H1 (cell line): Measurements from ENCODE around the gene QSOX1. TPM values are rescaled to one million over a fixed set of nuclear protein-coding genes. Genes with fewer than 3 reads are reported as not detected.

ENCODE experiments used
- CTCF ChIA-PET: fragments of 300-600 bp; sonication (Branson Sonifier 250); formaldehyde crosslinking; loops from one replicate; lab custom pipeline; 2021; ENCODE audit not compliant: partially characterized antibody; lab: Charles Lee
- POLR2A ChIA-PET: fragments of 300-600 bp; sonication (Branson Sonifier 250); formaldehyde crosslinking; loops from one replicate; lab custom pipeline; 2021; ENCODE audit warnings: inconsistent platforms; ENCODE audit not compliant: partially characterized antibody; lab: Charles Lee
- DNase-seq, 2 experiments: peaks; one replicate each; pipeline versions ENCODE4 v3.0.0 to v3.0.0-alpha.2; 2010 to 2022; ENCODE audit warnings: low spot score in 2 of 2, low read depth in 1 of 2, mixed read lengths in 1 of 2
- FAIRE-seq: peaks from 2 replicates; lab custom pipeline; 2011; peaks lifted over from hg19 to GRCh38; lab: Jason Lieb, UNC
- H2AFZ ChIP-seq: 2 replicates; pipeline ENCODE4 v1.8.1; 2012; ENCODE audit warnings: low read length, inconsistent platforms
- H2AK5ac ChIP-seq: 2 replicates; pipeline ENCODE4 v1.6.1; 2013; ENCODE audit warnings: low read depth, low read length
- H2BK120ac ChIP-seq: replicated peaks from 2 replicates; pipeline ENCODE3; 2013; ENCODE audit warnings: low read depth, low read length, inconsistent platforms
- H2BK12ac ChIP-seq: 2 replicates; pipeline ENCODE4 v1.6.1; 2013; ENCODE audit warnings: low read depth, low read length
- H2BK15ac ChIP-seq: 2 replicates; pipeline ENCODE4 v1.6.1; 2013; ENCODE audit warnings: low read length
- H2BK20ac ChIP-seq: 2 replicates; pipeline ENCODE4 v1.6.1; 2013; ENCODE audit warnings: low read length
- H2BK5ac ChIP-seq: 2 replicates; pipeline ENCODE4 v1.6.1; 2013; ENCODE audit warnings: low read depth, low read length
- H3K14ac ChIP-seq: 2 replicates; pipeline ENCODE4 v1.6.1; 2013; ENCODE audit warnings: inconsistent platforms; ENCODE audit not compliant: insufficient read length
- H3K18ac ChIP-seq: 2 replicates; pipeline ENCODE4 v1.6.1; 2013; ENCODE audit warnings: low read length; ENCODE audit errors: extremely low read depth
- H3K23ac ChIP-seq: 2 replicates; pipeline ENCODE4 v1.6.1; 2013; ENCODE audit warnings: inconsistent platforms; ENCODE audit not compliant: insufficient read length
- H3K23me2 ChIP-seq: 2 replicates; pipeline ENCODE4 v1.6.1; 2013; ENCODE audit warnings: low read depth, low read length
- H3K27ac ChIP-seq: 2 replicates; pipeline ENCODE4 v1.6.1; 2011; ENCODE audit warnings: low read depth, low read length, inconsistent platforms
- H3K27me3 ChIP-seq, 4 experiments: replicated peaks in 1 of 4; 1 replicate in 1 of 4; 2 replicates in 3 of 4; pipeline versions ENCODE4 v1.6.1 to v1.8.1; 2011 to 2013; ENCODE audit warnings: low read length in 3 of 4, mild to moderate bottlenecking in 3 of 4, inconsistent platforms in 2 of 4, mixed read lengths in 2 of 4, moderate library complexity in 1 of 4; ENCODE audit not compliant: control insufficient read depth in 3 of 4, insufficient read depth in 3 of 4; ENCODE audit errors: extremely low read depth in 1 of 4
- H3K36me3 ChIP-seq, 4 experiments: 2 replicates each; pipeline versions ENCODE4 v1.6.1 to v1.8.1; 2011 to 2013; ENCODE audit warnings: mild to moderate bottlenecking in 4 of 4, low read length in 3 of 4, moderate library complexity in 2 of 4, control low read depth in 1 of 4, inconsistent platforms in 1 of 4; ENCODE audit not compliant: insufficient read depth in 4 of 4, control insufficient read depth in 2 of 4
- H3K4ac ChIP-seq: replicated peaks from 2 replicates; pipeline ENCODE3; 2013; ENCODE audit warnings: low read length, low read depth, mixed read lengths, inconsistent platforms; ENCODE audit not compliant: insufficient read length
- H3K4me1 ChIP-seq, 4 experiments: replicated peaks in 1 of 4; 1 replicate in 1 of 4; 2 replicates in 3 of 4; pipeline versions ENCODE4 v1.6.1 to v1.8.1; 2011 to 2013; ENCODE audit warnings: low read length in 3 of 4, inconsistent platforms in 2 of 4, mixed read lengths in 1 of 4; ENCODE audit not compliant: insufficient read depth in 4 of 4, control insufficient read depth in 3 of 4
- H3K4me2 ChIP-seq, 2 experiments: 2 replicates each; pipeline versions ENCODE4 v1.6.1 to v1.8.1; 2011 to 2013; ENCODE audit warnings: low read depth in 2 of 2, low read length in 2 of 2, control low read depth in 1 of 2, inconsistent platforms in 1 of 2, mild to moderate bottlenecking in 1 of 2; ENCODE audit not compliant: insufficient read depth in 1 of 2
- H3K4me3 ChIP-seq, 4 experiments: fragments of 200-600, 300-600 bp in 1 of 4; sonication (generic), shearing (Covaris generic), sonication (Bioruptor Twin) in 1 of 4; 2 replicates each; pipeline versions ENCODE4 v1.5.1 to v1.8.1; 2011 to 2016; ENCODE audit warnings: low read length in 4 of 4, low read depth in 3 of 4, control low read depth in 2 of 4, inconsistent platforms in 2 of 4, mild to moderate bottlenecking in 2 of 4, mixed read lengths in 1 of 4, moderate library complexity in 1 of 4; ENCODE audit not compliant: insufficient read depth in 2 of 4; ENCODE audit errors: extremely low read depth in 1 of 4
- H3K56ac ChIP-seq: replicated peaks from 2 replicates; pipeline ENCODE3; 2013; ENCODE audit warnings: low read depth, mild to moderate bottlenecking, mixed read lengths, low read length, inconsistent platforms; ENCODE audit not compliant: insufficient read length
- H3K79me1 ChIP-seq: 2 replicates; pipeline ENCODE4 v1.6.1; 2013; ENCODE audit warnings: low read depth, low read length, control low read depth
- H3K79me2 ChIP-seq, 2 experiments: 2 replicates each; pipeline versions ENCODE4 v1.6.1 to v1.8.1; 2012 to 2013; ENCODE audit warnings: low read length in 2 of 2, mild to moderate bottlenecking in 2 of 2, inconsistent platforms in 1 of 2; ENCODE audit not compliant: insufficient read depth in 2 of 2, control insufficient read depth in 1 of 2
- H3K9ac ChIP-seq, 4 experiments: replicated peaks in 1 of 4; 1 replicate in 1 of 4; 2 replicates in 3 of 4; pipeline versions ENCODE4 v1.6.1 to v1.8.1; 2011 to 2013; ENCODE audit warnings: low read depth in 3 of 4, low read length in 3 of 4, control low read depth in 2 of 4, mild to moderate bottlenecking in 2 of 4, moderate library complexity in 2 of 4, inconsistent platforms in 1 of 4; ENCODE audit errors: extremely low read depth in 1 of 4
- H3K9me3 ChIP-seq, 2 experiments: 2 replicates each; pipeline versions ENCODE4 v1.6.1 to v1.8.1; 2012 to 2013; ENCODE audit warnings: mild to moderate bottlenecking in 2 of 2, moderate library complexity in 2 of 2, control low read depth in 1 of 2, inconsistent platforms in 1 of 2, low read depth in 1 of 2, low read length in 1 of 2, mixed read lengths in 1 of 2; ENCODE audit not compliant: insufficient read depth in 2 of 2
- H4K20me1 ChIP-seq, 2 experiments: replicated peaks in 1 of 2; 2 replicates each; pipeline versions ENCODE3 to v1.8.1; 2011 to 2013; ENCODE audit warnings: inconsistent platforms in 2 of 2, low read length in 2 of 2, mild to moderate bottlenecking in 1 of 2; ENCODE audit not compliant: insufficient read depth in 2 of 2, control insufficient read depth in 1 of 2
- H4K5ac ChIP-seq: 2 replicates; pipeline ENCODE4 v1.6.1; 2013; ENCODE audit warnings: low read length, low read depth, mixed read lengths, inconsistent platforms; ENCODE audit not compliant: insufficient read length
- H4K8ac ChIP-seq: 2 replicates; pipeline ENCODE4 v1.8.0; 2013; ENCODE audit warnings: mild to moderate bottlenecking, moderate library complexity, low read length, inconsistent platforms; ENCODE audit not compliant: insufficient read depth; ENCODE audit errors: extremely low read depth
- H4K91ac ChIP-seq: replicated peaks from 2 replicates; pipeline ENCODE3; 2013; ENCODE audit warnings: low read length, mixed read lengths, inconsistent platforms; ENCODE audit not compliant: insufficient read length
- BCL11A ChIP-seq, 2 experiments: IDR thresholded peaks; one replicate each; pipeline ENCODE4 v1.6.1; 2011; ENCODE audit warnings: low read depth in 2 of 2, low read length in 2 of 2, mild to moderate bottlenecking in 2 of 2
- BRCA1 ChIP-seq: IDR thresholded peaks from 2 replicates; pipeline ENCODE4 v1.6.1; 2012; ENCODE audit warnings: low read depth, low read length, improper control_type of control experiment
- CHD1 ChIP-seq: IDR thresholded peaks from 2 replicates; pipeline ENCODE4 v1.6.1; 2012; ENCODE audit warnings: low read depth, low read length, improper control_type of control experiment
- CREB1 ChIP-seq: IDR thresholded peaks from 2 replicates; pipeline ENCODE4 v1.6.1; 2012; ENCODE audit warnings: inconsistent platforms
- HDAC2 ChIP-seq, 2 experiments: fragments of 300-600 bp in 1 of 2; sonication (generic) in 1 of 2; IDR thresholded peaks; 2 replicates each; pipeline ENCODE4 v1.6.1; 2011 to 2012; ENCODE audit warnings: low read depth in 2 of 2, low read length in 2 of 2, mild to moderate bottlenecking in 2 of 2, moderate library complexity in 2 of 2, borderline replicate concordance in 1 of 2, inconsistent platforms in 1 of 2
- MAX ChIP-seq: IDR thresholded peaks from 2 replicates; pipeline ENCODE4 v1.6.1; 2012; ENCODE audit warnings: inconsistent platforms
- NRF1 ChIP-seq: IDR thresholded peaks from 2 replicates; pipeline ENCODE4 v1.6.1; 2011; ENCODE audit warnings: mild to moderate bottlenecking, low read depth, low read length, improper control_type of control experiment
- POLR2A ChIP-seq, 2 experiments: IDR thresholded peaks; 1 replicate in 1 of 2; 2 replicates in 1 of 2; pipeline ENCODE4 v1.6.1; 2011; ENCODE audit warnings: low read depth in 2 of 2, low read length in 2 of 2, mild to moderate bottlenecking in 2 of 2; ENCODE audit errors: control extremely low read depth in 1 of 2
- RFX5 ChIP-seq: IDR thresholded peaks from 2 replicates; pipeline ENCODE4 v1.6.1; 2011; ENCODE audit warnings: low read depth, low read length, improper control_type of control experiment, borderline replicate concordance
- SAP30 ChIP-seq: fragments of 300-600 bp; sonication (generic); IDR thresholded peaks from 2 replicates; pipeline ENCODE4 v1.7.1; 2012; ENCODE audit warnings: low read length, moderate library complexity, mild to moderate bottlenecking, inconsistent platforms; ENCODE audit not compliant: insufficient read depth, insufficient replicate concordance
- SIN3A ChIP-seq, 2 experiments: IDR thresholded peaks in 1 of 2; conservative IDR thresholded peaks in 1 of 2; 2 replicates each; pipeline ENCODE4 v1.6.1; 2011 to 2012; ENCODE audit warnings: low read length in 2 of 2, improper control_type of control experiment in 1 of 2, low read depth in 1 of 2, mild to moderate bottlenecking in 1 of 2
- SP2 ChIP-seq: IDR thresholded peaks from 2 replicates; pipeline ENCODE4 v1.6.1; 2012; ENCODE audit warnings: mild to moderate bottlenecking, low read length, inconsistent platforms
- SP4 ChIP-seq: IDR thresholded peaks from 2 replicates; pipeline ENCODE4 v1.6.1; 2012; ENCODE audit warnings: low read length, inconsistent platforms
- SUZ12 ChIP-seq: fragments of 200-600 bp; sonication (generic); IDR thresholded peaks from 2 replicates; pipeline ENCODE4 v1.6.1; 2012; ENCODE audit warnings: mild to moderate bottlenecking, inconsistent platforms, low read length, moderate library complexity, mixed read lengths
- TAF1 ChIP-seq: IDR thresholded peaks from 2 replicates; pipeline ENCODE4 v1.6.1; 2011; ENCODE audit warnings: mild to moderate bottlenecking, low read depth, low read length
- YY1 ChIP-seq: IDR thresholded peaks from 2 replicates; pipeline ENCODE4 v1.6.1; 2011; ENCODE audit warnings: low read depth, mild to moderate bottlenecking, low read length
- WGBS, 2 experiments: shearing (Covaris generic) in 1 of 2; methylation state at CpG; one replicate each; pipeline versions ENCODE4 v1.1.6 to v1.1.7; 2013 to 2015; ENCODE audit warnings: low lambda C conversion rate in 2 of 2, mixed read lengths in 2 of 2, inconsistent platforms in 1 of 2, low coverage in 1 of 2, missing lambda C conversion rate in 1 of 2; ENCODE audit not compliant: insufficient replicate concordance in 2 of 2, insufficient coverage in 1 of 2, insufficient read length in 1 of 2; ENCODE audit errors: extremely low coverage in 1 of 2, missing lambda C conversion rate in 1 of 2; 5-methylcytosine and 5-hydroxymethylcytosine counted together
- polyA plus RNA-seq, 7 experiments: library from polyadenylated mRNA; depleted of rRNA in 3 of 7; stranded (reverse) in 5 of 7; unstranded in 2 of 7; fragments of >200 nt in 5 of 7; fragments of 200-250 nt in 2 of 7; gene quantifications; 1 replicate in 5 of 7; 2 replicates in 1 of 7; 4 replicates in 1 of 7; pipeline versions ENCODE4 v1.2.1 to v1.2.3, GENCODE V29; 2011 to 2013; ENCODE audit warnings: missing spikeins in 2 of 7, mixed read lengths in 2 of 7
- total RNA-seq: library from RNA; stranded (reverse); fragmentation: NEBNext Ultra II Directional; extraction: Animal tissue kit (Norgen Biotek cat#: 25700); gene quantifications from 2 replicates; pipeline ENCODE4 v1.2.1, GENCODE V29; 2021

The QSOX1 gene
- total and polyA plus RNA-seq, 2 of the 8 experiments (the other 6 are each of a cell fraction or from before 2014, with no cell fraction given), result 97.7 to 123 TPM

DNA sequence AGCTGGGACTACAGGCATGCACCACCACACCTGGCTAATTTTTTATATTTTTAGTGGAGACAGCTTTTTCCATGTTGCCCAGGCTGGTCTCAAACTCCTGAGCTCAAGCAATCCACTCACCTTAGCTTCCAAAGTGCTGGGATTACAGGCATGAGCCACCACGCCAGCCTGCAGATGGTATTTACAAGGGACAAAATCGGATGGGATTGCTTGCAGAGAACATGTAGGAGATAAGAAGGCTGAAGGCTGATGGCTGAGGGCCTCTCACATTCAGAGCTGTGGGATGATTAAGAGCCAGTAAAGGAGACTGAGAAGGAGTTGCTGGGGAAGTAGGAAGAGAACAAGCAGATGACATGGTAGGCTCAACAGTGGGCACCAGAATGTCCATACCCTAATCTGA, 24.0 kb upstream of the QSOX1 start:
- H4K8ac ChIP-seq, result no peak overlapping the region
- TF ChIP-seq CREB1 (no peak), MAX (no peak), TAF1 (no peak), SP4 (no peak), HDAC2 (IDR thresholded peaks at IDR 0.05; ENCODE audit: borderline replicate concordance in 1 of 2, low read depth in 2 of 2, low read length in 2 of 2) (no peak), NRF1 (no peak), POLR2A (IDR thresholded peaks at IDR 0.05; ENCODE audit: control extremely low read depth in 1 of 2, low read depth in 2 of 2, low read length in 2 of 2) (no peak), SIN3A (conservative IDR thresholded peaks at IDR 0.05 in 1 of 2, IDR thresholded peaks at IDR 0.05 in 1 of 2; ENCODE audit: low read depth in 1 of 2, low read length in 2 of 2) (no peak), SUZ12 (no peak), YY1 (no peak), BRCA1 (no peak), RFX5 (no peak), CHD1 (no peak), SAP30 (no peak), BCL11A (IDR thresholded peaks at IDR 0.05; ENCODE audit: low read depth in 2 of 2, low read length in 2 of 2) (no peak), SP2 (no peak)

More for the DNA sequence above, 24.0 kb upstream of the QSOX1 start:
- peaks cover 0 to 4% (median 0%) of the 10 kb centered on the region in 4 experiments; a peak in 1 of 7 replicates for H3K4me1 ChIP-seq
- no peak overlapping the region for H4K91ac ChIP-seq
- DNase-seq (no peak), FAIRE-seq (no peak)
- no peak overlapping the region for H3K4ac ChIP-seq
- no peak overlapping the region for H3K56ac ChIP-seq
- H3K79me2 ChIP-seq, result no peaks in the 10 kb centered on the region
- no peak overlapping the region for H4K5ac ChIP-seq
- no peak overlapping the region for H2BK5ac ChIP-seq
- H3K23me2 ChIP-seq, result no peaks in the 10 kb centered on the region
- H3K27me3 ChIP-seq, result no peaks in the 10 kb centered on the region; a peak in 2 of 7 replicates
- no peak overlapping the region for H3K27ac ChIP-seq
- no peak overlapping the region for H2AK5ac ChIP-seq
- H3K14ac ChIP-seq, result no peak overlapping the region
- H3K36me3 ChIP-seq, result no peaks in the 10 kb centered on the region
- no peak overlapping the region for H3K9ac ChIP-seq
- no peaks in the 10 kb centered on the region for H4K20me1 ChIP-seq
- no peak overlapping the region for H3K4me3 ChIP-seq
- no peak overlapping the region for H3K18ac ChIP-seq
- no peak overlapping the region for H2BK15ac ChIP-seq
- H3K4me2 ChIP-seq, result no peak overlapping the region
- no peak overlapping the region for H2AFZ ChIP-seq
- POLR2A ChIA-PET, result no interaction called here
- no peaks in the 10 kb centered on the region for H3K79me1 ChIP-seq
- no peak overlapping the region for H2BK20ac ChIP-seq
- no peak overlapping the region for H2BK12ac ChIP-seq
- CTCF ChIA-PET, result interaction anchor here (1.6 kb wide), 1 partner anchor 39 kb away, joined by 3 read pairs; no protein-coding TSS in a partner anchor
- no peak overlapping the region for H2BK120ac ChIP-seq
- WGBS, 2 experiments, result 96% methylated on average over 2 of the region's 2 CpGs; no CpG with 5 or more reads in 1 of the 2 experiments
- no peaks in the 10 kb centered on the region for H3K9me3 ChIP-seq
- no peak overlapping the region for H3K23ac ChIP-seq
